Measurements from ENCODE around the gene PLS3.

Gene PLS3

GRCh38 chrX:115694028-115694427 is 133.1 kb downstream of the PLS3 start:
- DNase-seq (ENCODE audit: low spot score): no peak

- no peak for DNase-seq (ENCODE audit: low spot score)
These were observed 135.1 kb downstream of the PLS3 start for GRCh38 chrX:115696039-115696438.

- no peak for DNase-seq (ENCODE audit: low spot score)
These were observed 136.0 kb downstream of the PLS3 start for GRCh38 chrX:115696939-115697338.

- no peak for DNase-seq (ENCODE audit: low spot score)
These were observed 136.8 kb downstream of the PLS3 start for GRCh38 chrX:115697806-115698205.
